HEK293 (cell line): ENCODE results near the gene ELMO1.

Source experiments
- CTCF ChIA-PET: fragments of 350-600 bp; formaldehyde crosslinking; extraction: SDS; loops from one replicate; lab custom pipeline; 2021; ENCODE audit warnings: antibody characterized with exemption; lab: Yijun Ruan, JAX
- POLR2A ChIA-PET: fragments of 300-600 bp; formaldehyde crosslinking; extraction: SDS; loops from one replicate; lab custom pipeline; 2020; ENCODE audit warnings: antibody characterized with exemption, inconsistent platforms; lab: Yijun Ruan, JAX
- H3K27ac ChIP-seq: fragments of 200-500 bp; sonication (Bioruptor generic); 2 replicates; pipeline ENCODE4 v1.5.1; 2014; ENCODE audit warnings: low read depth, low read length, control low read depth, inconsistent platforms; ENCODE audit errors: extremely low read depth
- H3K36me3 ChIP-seq, 2 experiments: fragments of 200-500 bp in 1 of 2; sonication (Bioruptor generic) in 1 of 2; 1 replicate in 1 of 2; 2 replicates in 1 of 2; pipeline ENCODE4 v1.5.1; 2014 to 2017; ENCODE audit warnings: inconsistent platforms in 2 of 2, low read length in 2 of 2; ENCODE audit not compliant: control insufficient read depth in 2 of 2, insufficient read depth in 1 of 2
- H3K4me1 ChIP-seq: fragments of 200-500 bp; sonication (Bioruptor generic); 2 replicates; pipeline ENCODE4 v1.5.1; 2014; ENCODE audit warnings: mild to moderate bottlenecking, low read length, inconsistent platforms; ENCODE audit not compliant: control insufficient read depth, insufficient read depth
- H3K4me3 ChIP-seq: 2 replicates; pipeline ENCODE4 v1.5.1; 2011; ENCODE audit warnings: low read depth, mild to moderate bottlenecking, control low read depth, low read length, moderate library complexity
- H3K9me3 ChIP-seq: fragments of 200-500 bp; sonication (Bioruptor generic); 2 replicates; pipeline ENCODE4 v1.5.1; 2014; ENCODE audit warnings: low read depth, low read length, inconsistent platforms; ENCODE audit not compliant: control insufficient read depth, insufficient read depth
- CTCF ChIP-seq: fragments of 450-650 bp; formaldehyde crosslinking; IDR thresholded peaks from 2 replicates; pipeline ENCODE4 v1.5.1; 2016; ENCODE audit warnings: missing biosample characterization, missing genetic modification characterization
- FEZF1 ChIP-seq: fragments of 450-650 bp; formaldehyde crosslinking; IDR thresholded peaks from 2 replicates; pipeline ENCODE4 v1.5.1; 2016; ENCODE audit warnings: missing biosample characterization, missing genetic modification characterization
- GLI4 ChIP-seq: fragments of 450-650 bp; formaldehyde crosslinking; IDR thresholded peaks from 2 replicates; pipeline ENCODE4 v1.5.1; 2016; ENCODE audit warnings: missing biosample characterization, missing genetic modification characterization
- GLIS2 ChIP-seq: fragments of 450-650 bp; formaldehyde crosslinking; IDR thresholded peaks from 2 replicates; pipeline ENCODE4 v1.5.1; 2016; ENCODE audit warnings: missing biosample characterization, missing genetic modification characterization
- SALL2 ChIP-seq: fragments of 450-650 bp; formaldehyde crosslinking; IDR thresholded peaks from 2 replicates; pipeline ENCODE4 v1.5.0; 2017; ENCODE audit warnings: missing biosample characterization, mild to moderate bottlenecking, missing genetic modification characterization, borderline replicate concordance
- ZBTB1 ChIP-seq: fragments of 450-650 bp; formaldehyde crosslinking; IDR thresholded peaks from 2 replicates; pipeline ENCODE4 v1.5.1; 2016; ENCODE audit warnings: missing biosample characterization, missing genetic modification characterization
- ZBTB20 ChIP-seq: fragments of 450-650 bp; formaldehyde crosslinking; IDR thresholded peaks from 2 replicates; pipeline ENCODE4 v1.5.1; 2016; ENCODE audit warnings: missing biosample characterization, missing genetic modification characterization
- ZBTB48 ChIP-seq: fragments of 450-650 bp; formaldehyde crosslinking; IDR thresholded peaks from 2 replicates; pipeline ENCODE4 v1.5.1; 2016; ENCODE audit warnings: missing biosample characterization, missing genetic modification characterization
- ZNF148 ChIP-seq: fragments of 450-650 bp; formaldehyde crosslinking; IDR thresholded peaks from 2 replicates; pipeline ENCODE4 v1.5.0; 2017; ENCODE audit warnings: missing biosample characterization, missing genetic modification characterization, borderline replicate concordance
- ZNF175 ChIP-seq: fragments of 450-650 bp; formaldehyde crosslinking; IDR thresholded peaks from 2 replicates; pipeline ENCODE4 v1.5.1; 2016; ENCODE audit warnings: missing biosample characterization, missing genetic modification characterization
- ZNF624 ChIP-seq: fragments of 450-650 bp; formaldehyde crosslinking; IDR thresholded peaks from 2 replicates; pipeline ENCODE4 v1.5.1; 2017; ENCODE audit warnings: missing biosample characterization, missing genetic modification characterization
- ZNF670 ChIP-seq: fragments of 450-650 bp; formaldehyde crosslinking; IDR thresholded peaks from 2 replicates; pipeline ENCODE4 v1.5.1; 2016; ENCODE audit warnings: missing biosample characterization, missing genetic modification characterization, low read depth
- ZSCAN30 ChIP-seq: fragments of 450-650 bp; IDR thresholded peaks from 2 replicates; pipeline ENCODE4 v1.5.1; 2018; ENCODE audit warnings: missing biosample characterization, mild to moderate bottlenecking, missing genetic modification characterization, moderate library complexity
- ZXDB ChIP-seq: fragments of 450-650 bp; formaldehyde crosslinking; IDR thresholded peaks from 2 replicates; pipeline ENCODE4 v1.5.1; 2016; ENCODE audit warnings: missing biosample characterization, missing genetic modification characterization
- TF ChIP-seq, protein P1 (sequence below): fragments of 450-650 bp; formaldehyde crosslinking; conservative IDR thresholded peaks from 2 replicates; pipeline ENCODE4 v1.5.1; 2016; ENCODE audit warnings: low read depth, missing biosample characterization, missing genetic modification characterization

The ELMO1 gene

DNA sequence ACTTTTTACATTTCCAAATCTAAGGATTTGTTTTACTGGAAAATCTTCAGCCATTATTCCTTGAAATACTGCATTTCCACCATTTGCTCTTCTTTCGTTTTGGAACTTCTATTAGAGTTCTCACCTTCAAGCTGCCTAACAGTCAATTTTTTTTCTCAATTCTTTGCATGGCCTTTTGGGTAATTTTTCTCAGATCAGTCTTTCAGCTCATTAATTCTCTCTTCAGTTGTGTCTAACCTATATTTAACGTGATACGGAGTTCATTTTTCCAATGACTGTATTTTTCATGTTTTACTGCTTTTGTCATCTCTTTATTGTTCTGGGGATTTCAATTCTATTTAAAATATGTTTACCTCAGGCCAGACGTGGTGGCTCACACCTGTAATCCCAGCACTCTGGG, 600.7 kb downstream of the ELMO1 start:
- Histone ChIP-seq H3K27ac (no peak overlapping the region), H3K4me1 (no peaks in the 10 kb centered on the region), H3K4me3 (no peak overlapping the region), H3K9me3 (no peaks in the 10 kb centered on the region; the same call in 1 of the 2 replicates), H3K36me3 (no peaks in the 10 kb centered on the region)
- CTCF ChIA-PET, result no interaction called here
- POLR2A ChIA-PET, result no interaction called here
- no peak for TF ChIP-seq GLI4 (tag by site-specific recombination)
- no peak for TF ChIP-seq ZBTB48
- TF ChIP-seq ZNF670 (tag by site-specific recombination), result no peak
- no peak for TF ChIP-seq ZNF175 (tag by site-specific recombination)
- no peak for TF ChIP-seq ZNF148
- TF ChIP-seq ZBTB1 (tag by site-specific recombination), result no peak
- TF ChIP-seq, protein P1, sequence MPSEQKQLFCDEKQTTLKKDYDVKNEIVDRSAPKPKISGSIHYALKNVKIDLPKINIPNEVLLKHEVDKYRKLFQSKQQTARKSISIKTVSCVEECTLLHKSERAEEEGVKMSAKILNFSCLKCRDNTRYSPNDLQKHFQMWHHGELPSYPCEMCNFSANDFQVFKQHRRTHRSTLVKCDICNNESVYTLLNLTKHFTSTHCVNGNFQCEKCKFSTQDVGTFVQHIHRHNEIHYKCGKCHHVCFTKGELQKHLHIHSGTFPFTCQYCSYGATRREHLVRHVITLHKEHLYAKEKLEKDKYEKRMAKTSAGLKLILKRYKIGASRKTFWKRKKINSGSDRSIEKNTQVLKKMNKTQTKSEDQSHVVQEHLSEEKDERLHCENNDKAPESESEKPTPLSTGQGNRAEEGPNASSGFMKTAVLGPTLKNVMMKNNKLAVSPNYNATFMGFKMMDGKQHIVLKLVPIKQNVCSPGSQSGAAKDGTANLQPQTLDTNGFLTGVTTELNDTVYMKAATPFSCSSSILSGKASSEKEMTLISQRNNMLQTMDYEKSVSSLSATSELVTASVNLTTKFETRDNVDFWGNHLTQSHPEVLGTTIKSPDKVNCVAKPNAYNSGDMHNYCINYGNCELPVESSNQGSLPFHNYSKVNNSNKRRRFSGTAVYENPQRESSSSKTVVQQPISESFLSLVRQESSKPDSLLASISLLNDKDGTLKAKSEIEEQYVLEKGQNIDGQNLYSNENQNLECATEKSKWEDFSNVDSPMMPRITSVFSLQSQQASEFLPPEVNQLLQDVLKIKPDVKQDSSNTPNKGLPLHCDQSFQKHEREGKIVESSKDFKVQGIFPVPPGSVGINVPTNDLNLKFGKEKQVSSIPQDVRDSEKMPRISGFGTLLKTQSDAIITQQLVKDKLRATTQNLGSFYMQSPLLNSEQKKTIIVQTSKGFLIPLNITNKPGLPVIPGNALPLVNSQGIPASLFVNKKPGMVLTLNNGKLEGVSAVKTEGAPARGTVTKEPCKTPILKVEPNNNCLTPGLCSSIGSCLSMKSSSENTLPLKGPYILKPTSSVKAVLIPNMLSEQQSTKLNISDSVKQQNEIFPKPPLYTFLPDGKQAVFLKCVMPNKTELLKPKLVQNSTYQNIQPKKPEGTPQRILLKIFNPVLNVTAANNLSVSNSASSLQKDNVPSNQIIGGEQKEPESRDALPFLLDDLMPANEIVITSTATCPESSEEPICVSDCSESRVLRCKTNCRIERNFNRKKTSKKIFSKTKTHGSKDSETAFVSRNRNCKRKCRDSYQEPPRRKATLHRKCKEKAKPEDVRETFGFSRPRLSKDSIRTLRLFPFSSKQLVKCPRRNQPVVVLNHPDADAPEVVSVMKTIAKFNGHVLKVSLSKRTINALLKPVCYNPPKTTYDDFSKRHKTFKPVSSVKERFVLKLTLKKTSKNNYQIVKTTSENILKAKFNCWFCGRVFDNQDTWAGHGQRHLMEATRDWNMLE (tag by site-specific recombination), result no peak
- TF ChIP-seq ZNF624, result no peak
- TF ChIP-seq GLIS2, result no peak

GRCh38 chr7:36844374-36844773, 604.3 kb downstream of the ELMO1 start:
- Histone ChIP-seq H3K36me3 (no peaks in the 10 kb centered on the region), H3K4me1 (no peaks in the 10 kb centered on the region), H3K9me3 (no peaks in the 10 kb centered on the region; the same call in 1 of the 2 replicates), H3K4me3 (no peak overlapping the region), H3K27ac (no peak overlapping the region)
- ChIA-PET POLR2A (no interaction called here), CTCF (no interaction called here)
- TF ChIP-seq CTCF (no peak), FEZF1 (tag by site-specific recombination) (no peak), SALL2 (tag by site-specific recombination) (no peak), ZBTB20 (tag by site-specific recombination) (no peak), ZXDB (no peak), ZSCAN30 (no peak)
